RWPE2 (cell line): ENCODE measurements around the gene CD69.

Experiments used
- ATAC-seq: fragments of 200-7000 bp; cut with Tn5 transposase; 3 replicates; pipeline ENCODE4 v1.9.1; 2021; ENCODE audit warnings: low read depth
- DNase-seq: peaks from one replicate; pipeline ENCODE4 v3.0.0-alpha.2; 2020; ENCODE audit warnings: low spot score
- H3K27ac ChIP-seq: fragments of 450-650 bp; 2 replicates; pipeline ENCODE4 v1.5.1; 2017; ENCODE audit warnings: mild to moderate bottlenecking; ENCODE audit not compliant: poor library complexity, severe bottlenecking
- H3K27me3 ChIP-seq: fragments of 250-450 bp; sonication (Bioruptor Pico); 2 replicates; pipeline ENCODE4 v1.5.1; 2021; ENCODE audit warnings: mild to moderate bottlenecking, moderate library complexity; ENCODE audit not compliant: insufficient read depth, poor library complexity, severe bottlenecking
- H3K36me3 ChIP-seq: fragments of 250-450 bp; sonication (Bioruptor Pico); 2 replicates; pipeline ENCODE4 v1.5.1; 2020; ENCODE audit warnings: low read depth, mild to moderate bottlenecking, moderate library complexity
- H3K4me1 ChIP-seq: fragments of 250-450 bp; sonication (Bioruptor Pico); 2 replicates; pipeline ENCODE4 v1.5.1; 2021; ENCODE audit warnings: mild to moderate bottlenecking, moderate library complexity; ENCODE audit not compliant: insufficient read depth, poor library complexity, severe bottlenecking
- H3K4me3 ChIP-seq: fragments of 250-450 bp; sonication (Bioruptor Pico); 2 replicates; pipeline ENCODE4 v1.5.1; 2021; ENCODE audit warnings: mild to moderate bottlenecking, moderate library complexity; ENCODE audit not compliant: severe bottlenecking
- H3K9me3 ChIP-seq: fragments of 250-450 bp; sonication (Bioruptor Pico); 2 replicates; pipeline ENCODE4 v1.5.1; 2021; ENCODE audit warnings: mild to moderate bottlenecking, moderate library complexity; ENCODE audit not compliant: severe bottlenecking
- TF ChIP-seq, protein P1 (sequence below): fragments of 450-650 bp; IDR thresholded peaks from one replicate; pipeline ENCODE4 v1.5.1; 2017; ENCODE audit warnings: mild to moderate bottlenecking, moderate library complexity; ENCODE audit not compliant: poor library complexity, severe bottlenecking

CD69 gene

GRCh38 chr12:9760699-9761418, at the start of gene CD69:
Gene CD69, minus strand, starts transcription at chr12:9760901. Its CDS starts 81 bp downstream, at chr12:9760820.
- DNase-seq, result no peak
- ATAC-seq, result no peak
- H3K4me1 ChIP-seq, result no peaks in the 10 kb centered on the region
- TF ChIP-seq, protein P1, sequence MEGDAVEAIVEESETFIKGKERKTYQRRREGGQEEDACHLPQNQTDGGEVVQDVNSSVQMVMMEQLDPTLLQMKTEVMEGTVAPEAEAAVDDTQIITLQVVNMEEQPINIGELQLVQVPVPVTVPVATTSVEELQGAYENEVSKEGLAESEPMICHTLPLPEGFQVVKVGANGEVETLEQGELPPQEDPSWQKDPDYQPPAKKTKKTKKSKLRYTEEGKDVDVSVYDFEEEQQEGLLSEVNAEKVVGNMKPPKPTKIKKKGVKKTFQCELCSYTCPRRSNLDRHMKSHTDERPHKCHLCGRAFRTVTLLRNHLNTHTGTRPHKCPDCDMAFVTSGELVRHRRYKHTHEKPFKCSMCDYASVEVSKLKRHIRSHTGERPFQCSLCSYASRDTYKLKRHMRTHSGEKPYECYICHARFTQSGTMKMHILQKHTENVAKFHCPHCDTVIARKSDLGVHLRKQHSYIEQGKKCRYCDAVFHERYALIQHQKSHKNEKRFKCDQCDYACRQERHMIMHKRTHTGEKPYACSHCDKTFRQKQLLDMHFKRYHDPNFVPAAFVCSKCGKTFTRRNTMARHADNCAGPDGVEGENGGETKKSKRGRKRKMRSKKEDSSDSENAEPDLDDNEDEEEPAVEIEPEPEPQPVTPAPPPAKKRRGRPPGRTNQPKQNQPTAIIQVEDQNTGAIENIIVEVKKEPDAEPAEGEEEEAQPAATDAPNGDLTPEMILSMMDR, result no peak
- H3K36me3 ChIP-seq, result no peaks in the 10 kb centered on the region
- no peak within 1 kb of the TSS for H3K27ac ChIP-seq
- no peaks in the 10 kb centered on the region for H3K9me3 ChIP-seq
- H3K4me3 ChIP-seq, result no peak within 1 kb of the TSS
- H3K27me3 ChIP-seq, result no peaks in the 10 kb centered on the region

DNA sequence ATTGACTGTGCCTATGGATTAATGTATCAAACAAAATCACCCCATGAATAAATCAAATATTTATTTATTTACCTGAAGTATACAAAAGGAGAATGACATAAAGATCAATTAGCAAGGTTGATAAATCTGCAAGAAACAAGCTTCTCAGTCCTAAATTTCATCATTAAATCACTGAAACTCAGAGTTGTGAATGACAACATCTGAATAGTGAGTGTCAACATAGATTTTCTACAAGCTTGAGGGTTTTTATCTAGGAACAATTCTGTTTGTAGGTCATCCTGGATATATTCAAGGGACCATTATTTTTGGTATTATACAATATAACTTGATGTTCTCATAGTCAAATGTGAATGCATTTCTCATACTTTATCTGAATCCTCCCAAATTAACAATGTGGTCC, 49.2 kb upstream of the CD69 start:
- Histone ChIP-seq H3K9me3 (no peaks in the 10 kb centered on the region), H3K27ac (no peak overlapping the region), H3K36me3 (no peaks in the 10 kb centered on the region), H3K4me1 (no peaks in the 10 kb centered on the region), H3K4me3 (no peak overlapping the region), H3K27me3 (no peaks in the 10 kb centered on the region)
- TF ChIP-seq, protein P1, result no peak
- ATAC-seq (no peak), DNase-seq (no peak)

- no peaks in the 10 kb centered on the region for H3K9me3 ChIP-seq
- no peak for ATAC-seq
- H3K27me3 ChIP-seq, result no peaks in the 10 kb centered on the region
Measured at GRCh38 chr12:9809338-9809737, 48.6 kb upstream of the CD69 start.

GRCh38 chr12:9808504-9808903, 47.8 kb upstream of the CD69 start:
- no peak for ATAC-seq

More at GRCh38 chr12:9809338-9809737, 48.6 kb upstream of the CD69 start:
- no peak for DNase-seq
- TF ChIP-seq, protein P1, result no peak
- H3K4me1 ChIP-seq, result no peaks in the 10 kb centered on the region
- no peaks in the 10 kb centered on the region for H3K36me3 ChIP-seq
- no peak overlapping the region for H3K27ac ChIP-seq
- no peak overlapping the region for H3K4me3 ChIP-seq

GRCh38 chr12:9806714-9807113, 46.0 kb upstream of the CD69 start:
- DNase-seq (no peak), ATAC-seq (no peak)
- H3K27me3 ChIP-seq, result no peaks in the 10 kb centered on the region
- H3K4me1 ChIP-seq, result no peaks in the 10 kb centered on the region
- TF ChIP-seq, protein P1, result no peak
- no peak overlapping the region for H3K27ac ChIP-seq
- H3K4me3 ChIP-seq, result no peak overlapping the region
- H3K36me3 ChIP-seq, result no peaks in the 10 kb centered on the region
- H3K9me3 ChIP-seq, result no peaks in the 10 kb centered on the region

More at GRCh38 chr12:9808504-9808903, 47.8 kb upstream of the CD69 start:
- Histone ChIP-seq H3K27ac (no peak overlapping the region), H3K9me3 (no peaks in the 10 kb centered on the region), H3K4me3 (no peak overlapping the region), H3K36me3 (no peaks in the 10 kb centered on the region), H3K27me3 (no peaks in the 10 kb centered on the region), H3K4me1 (no peaks in the 10 kb centered on the region)
- TF ChIP-seq, protein P1, result no peak
- DNase-seq, result no peak
